Activated CD4-positive, alpha-beta T cell treated with anti-CD3 and anti-CD28 coated beads for 24 hours (primary cell): ENCODE measurements around the gene TUBB4B.
A peak's percentile ranks its signal among the peaks of the same experiment; 100 is the strongest.
"Not testable (repeated sequence)": the region's sequence is repeated elsewhere in the genome, so short reads cannot be mapped to it uniquely, and the experiment has no call there.

Experiments
- DNase-seq, 2 donors: peaks; one replicate each; pipeline ENCODE4 v3.0.0-alpha.2; 2020; ENCODE audit warnings: low read depth in 2 of 2

TUBB4B gene

DNA sequence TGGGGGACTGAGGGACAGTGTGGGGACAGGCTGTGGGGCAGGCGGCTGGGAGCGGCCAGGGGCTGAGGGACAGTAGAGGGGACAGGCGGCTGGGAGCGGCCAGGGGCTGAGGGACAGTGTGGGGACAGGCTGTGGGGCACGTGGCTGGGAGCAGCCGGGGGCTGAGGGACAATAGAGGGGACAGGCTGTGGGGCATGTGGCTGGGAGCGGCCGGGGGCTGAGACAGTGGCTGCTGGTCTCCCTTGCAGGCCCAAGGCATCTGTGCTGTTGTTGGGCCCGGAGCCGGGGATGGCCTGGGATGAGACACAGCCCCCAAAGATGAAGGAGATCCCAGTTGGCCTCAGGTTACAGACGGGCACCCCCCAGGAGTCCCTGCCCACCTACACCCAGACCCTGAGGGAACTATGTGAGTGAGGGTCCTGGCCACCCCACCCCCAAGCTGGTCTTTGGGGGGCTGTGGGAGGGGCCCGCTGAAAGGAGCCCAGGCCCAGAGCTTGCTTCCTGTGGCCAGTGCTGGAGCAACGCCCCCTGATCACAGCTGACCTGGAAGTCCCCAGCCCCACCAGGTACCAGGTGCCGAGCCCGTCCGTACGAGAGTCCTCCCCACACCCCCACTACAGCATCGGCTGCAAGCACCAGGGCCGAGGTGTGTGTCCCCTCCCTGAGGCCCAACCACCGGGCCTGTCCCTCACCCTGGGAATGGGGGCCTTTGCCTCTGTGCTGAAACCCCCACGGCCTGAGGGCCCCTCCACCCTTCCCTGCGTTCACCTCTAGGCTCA, 10.6 kb downstream of the TUBB4B start:
- no peak for DNase-seq

DNA sequence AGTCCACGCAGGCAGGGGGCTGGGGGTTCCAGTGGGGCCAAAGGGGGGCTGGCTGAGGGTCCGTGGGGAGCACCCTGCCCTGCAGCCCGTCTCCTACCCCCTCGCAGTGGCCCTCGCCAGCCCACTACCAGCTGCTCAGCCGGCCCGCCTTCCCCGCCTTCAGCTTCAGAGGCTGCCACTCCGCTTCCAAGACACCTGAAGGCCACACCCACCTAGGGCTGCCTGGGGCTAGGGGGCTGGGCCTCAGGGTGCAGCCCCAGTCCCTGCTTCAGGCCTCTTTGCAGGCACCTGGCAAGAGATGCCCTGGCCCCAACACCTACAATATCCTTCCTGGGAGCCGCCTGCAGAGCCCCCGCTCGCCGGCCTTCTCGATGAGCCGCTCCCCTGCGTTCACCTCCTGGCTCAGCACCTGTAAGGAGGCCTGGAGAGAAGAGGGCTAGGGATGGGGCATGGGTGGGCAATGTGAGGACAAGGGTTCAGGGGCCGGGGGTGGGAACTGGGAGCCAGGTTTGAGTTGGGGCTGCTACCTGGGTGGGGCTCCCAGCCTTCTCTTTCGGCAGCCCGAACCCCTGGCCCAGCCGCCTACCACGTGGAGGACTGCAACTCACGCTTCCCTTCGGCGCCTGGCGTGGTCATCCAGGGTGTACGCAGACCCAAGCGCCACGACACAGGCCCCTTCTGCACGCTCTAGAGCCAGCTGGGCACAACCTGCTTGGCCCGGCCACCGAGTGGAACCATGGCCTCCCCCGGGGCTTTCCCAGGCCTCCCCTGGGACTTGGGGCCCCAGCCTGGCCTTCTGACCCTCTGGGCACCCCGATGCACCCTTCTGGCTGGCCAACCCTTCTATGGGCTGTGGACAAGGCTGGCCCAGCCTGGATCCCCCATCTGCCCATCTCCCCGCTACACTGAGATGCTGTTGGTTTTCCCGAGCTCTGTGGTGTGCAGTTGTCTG, 11.7 kb downstream of the TUBB4B start:
- no peak for DNase-seq

DNA sequence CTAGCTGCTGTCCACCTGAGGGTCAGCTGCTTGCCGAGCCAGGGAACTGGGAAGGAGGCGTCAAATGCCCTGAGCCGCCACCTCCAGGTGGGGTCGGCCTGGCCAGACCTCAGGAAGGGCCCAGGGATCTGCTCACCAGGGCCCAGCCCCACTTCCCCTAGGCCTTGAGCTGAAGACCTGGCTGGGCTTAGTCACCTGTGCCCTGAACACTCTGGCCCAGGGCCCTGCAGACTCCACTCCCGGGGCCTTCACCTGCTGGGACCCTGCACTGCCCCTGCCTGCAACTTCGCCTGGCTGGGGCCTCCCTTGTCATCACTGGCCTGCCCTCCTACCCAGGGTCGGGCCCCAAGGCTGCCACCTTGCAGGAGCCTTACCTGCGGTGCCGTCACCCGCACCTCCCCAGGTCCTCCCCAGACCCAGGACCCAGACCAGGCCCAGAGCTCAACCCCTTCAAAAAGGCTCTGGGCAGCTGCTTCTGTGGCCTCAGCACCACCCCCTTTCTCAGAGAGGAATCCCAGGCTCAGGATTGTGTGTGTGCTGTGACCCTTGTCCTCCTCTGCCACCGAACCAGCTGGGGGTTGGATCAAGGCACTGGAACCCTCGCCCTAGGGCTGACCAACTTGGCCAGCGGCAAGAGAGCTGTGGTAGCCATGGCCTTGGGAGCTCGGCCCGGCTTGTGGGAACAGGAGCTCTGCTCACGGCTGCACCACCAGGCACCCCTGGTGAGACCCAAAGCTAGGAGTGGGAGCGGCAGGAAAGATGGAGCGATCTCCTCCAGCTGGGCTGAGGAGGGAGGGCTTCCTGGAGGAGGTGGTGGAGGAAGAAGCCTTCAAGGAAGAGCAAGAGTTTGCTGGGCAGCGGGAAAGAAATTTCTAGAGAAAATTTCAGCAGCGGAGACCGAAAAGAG, 12.9 kb downstream of the TUBB4B start:
- no peak for DNase-seq

DNA sequence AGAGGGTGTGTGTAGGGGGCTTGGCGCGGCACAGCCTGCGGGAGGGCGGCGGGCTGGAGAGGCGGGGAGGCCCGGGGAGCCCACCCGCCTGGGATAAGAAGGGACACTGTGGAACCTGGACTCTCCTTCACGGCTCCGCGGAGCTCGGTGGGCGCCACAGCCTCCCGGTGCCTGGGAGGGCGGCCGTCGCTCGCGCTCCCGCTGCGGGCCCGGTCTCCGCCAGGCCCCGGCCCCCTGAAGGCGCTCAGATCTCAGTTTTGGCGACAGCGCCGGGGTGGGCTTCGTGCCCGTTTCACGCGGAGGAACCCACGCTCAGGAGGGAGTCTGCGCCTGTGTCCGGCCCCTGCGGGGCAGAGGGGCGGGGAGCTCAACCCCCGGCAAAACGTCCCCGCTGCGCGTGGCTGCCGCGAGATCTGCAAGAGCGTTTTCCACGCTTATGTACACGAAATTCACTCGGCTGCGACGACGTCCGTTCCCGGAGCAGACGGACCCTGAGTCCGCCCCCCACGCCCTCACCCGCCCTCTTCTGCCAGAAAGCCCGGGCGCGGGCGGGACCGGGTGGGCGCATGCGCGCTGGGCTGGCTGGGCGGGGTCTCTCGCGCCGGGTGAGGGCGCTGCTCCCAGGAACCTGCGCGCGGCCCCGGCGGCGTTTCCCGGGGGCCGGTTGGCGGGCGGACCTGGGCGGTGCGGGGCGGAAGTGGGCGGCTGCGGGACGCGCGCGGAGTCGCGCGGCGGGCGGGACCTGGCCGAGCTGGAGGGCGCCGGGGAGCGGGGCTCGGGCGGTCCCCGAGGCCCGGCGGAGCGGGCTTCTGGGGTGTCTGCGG, 13.7 kb downstream of the TUBB4B start, which contains the start of gene NELFB:
Gene NELFB (plus strand): TSS at position 704 of the 824 bp plus-strand sequence.
- peak; percentile 96 to 97 for DNase-seq

DNA sequence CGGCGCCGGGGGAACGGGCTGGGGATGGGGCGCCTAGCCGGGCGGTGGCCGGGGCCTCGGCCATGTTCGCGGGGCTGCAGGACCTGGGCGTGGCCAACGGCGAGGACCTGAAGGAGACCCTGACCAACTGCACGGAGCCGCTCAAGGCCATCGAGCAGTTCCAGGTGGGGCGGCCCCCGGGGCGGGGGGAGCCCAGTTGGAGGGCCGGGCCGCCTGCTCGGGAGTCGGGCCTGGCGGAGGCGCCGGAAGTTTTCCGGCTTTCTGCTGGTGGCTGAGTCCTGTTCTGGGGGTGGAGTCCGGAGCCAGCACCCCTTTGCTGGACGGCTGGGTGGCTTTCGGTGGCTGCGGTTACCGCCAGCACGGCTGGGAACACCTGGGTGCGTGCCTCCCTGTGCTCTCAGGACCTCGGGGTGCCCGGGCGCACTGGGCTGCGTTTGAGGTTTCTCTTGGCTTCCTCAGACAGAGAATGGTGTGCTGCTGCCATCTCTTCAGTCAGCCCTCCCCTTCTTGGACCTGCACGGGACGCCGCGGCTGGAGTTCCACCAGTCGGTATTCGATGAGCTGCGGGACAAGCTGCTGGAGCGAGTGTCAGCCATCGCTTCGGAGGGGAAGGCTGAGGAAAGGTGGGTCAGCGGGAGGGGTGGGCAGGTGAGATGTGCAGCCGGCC, 14.5 kb downstream of the TUBB4B start:
- DNase-seq = no peak

DNA sequence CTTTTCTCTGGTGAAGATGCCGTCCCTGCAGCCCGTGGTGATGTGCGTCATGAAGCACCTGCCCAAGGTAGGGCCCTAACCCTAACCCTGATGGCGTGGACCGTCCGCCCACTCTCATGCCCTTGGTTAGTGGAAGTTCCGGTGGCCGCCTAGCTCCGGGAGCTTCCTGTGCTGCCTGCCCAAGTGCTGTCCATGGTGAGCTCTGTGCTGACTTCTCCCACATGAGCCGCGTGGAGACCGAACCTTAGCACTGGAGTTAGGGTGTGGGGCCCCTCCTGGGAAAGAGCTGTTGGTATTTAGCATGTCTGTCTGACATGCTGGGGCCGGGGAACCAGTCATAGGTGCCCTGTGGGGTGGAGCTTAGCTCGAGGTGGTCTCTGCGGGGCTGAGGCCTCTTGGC, 15.3 kb downstream of the TUBB4B start:
- no peak for DNase-seq

DNA sequence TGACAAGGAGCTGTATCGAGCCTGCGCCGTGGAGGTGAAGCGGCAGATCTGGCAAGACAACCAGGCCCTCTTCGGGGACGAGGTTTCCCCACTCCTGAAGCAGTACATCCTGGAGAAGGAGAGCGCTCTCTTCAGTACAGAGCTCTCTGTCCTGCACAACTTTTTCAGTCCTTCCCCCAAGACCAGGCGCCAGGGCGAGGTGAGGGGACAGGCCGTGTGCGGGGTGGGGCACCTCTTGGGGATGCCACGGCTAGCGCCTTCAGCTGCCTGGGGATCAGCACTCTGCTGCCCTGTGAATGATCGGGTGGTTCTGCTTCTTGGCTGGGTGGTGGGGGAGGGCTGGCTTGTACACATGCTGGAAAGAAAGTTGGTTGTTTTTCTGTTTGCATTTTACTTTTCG, 15.8 kb downstream of the TUBB4B start:
- DNase-seq = no peak

DNA sequence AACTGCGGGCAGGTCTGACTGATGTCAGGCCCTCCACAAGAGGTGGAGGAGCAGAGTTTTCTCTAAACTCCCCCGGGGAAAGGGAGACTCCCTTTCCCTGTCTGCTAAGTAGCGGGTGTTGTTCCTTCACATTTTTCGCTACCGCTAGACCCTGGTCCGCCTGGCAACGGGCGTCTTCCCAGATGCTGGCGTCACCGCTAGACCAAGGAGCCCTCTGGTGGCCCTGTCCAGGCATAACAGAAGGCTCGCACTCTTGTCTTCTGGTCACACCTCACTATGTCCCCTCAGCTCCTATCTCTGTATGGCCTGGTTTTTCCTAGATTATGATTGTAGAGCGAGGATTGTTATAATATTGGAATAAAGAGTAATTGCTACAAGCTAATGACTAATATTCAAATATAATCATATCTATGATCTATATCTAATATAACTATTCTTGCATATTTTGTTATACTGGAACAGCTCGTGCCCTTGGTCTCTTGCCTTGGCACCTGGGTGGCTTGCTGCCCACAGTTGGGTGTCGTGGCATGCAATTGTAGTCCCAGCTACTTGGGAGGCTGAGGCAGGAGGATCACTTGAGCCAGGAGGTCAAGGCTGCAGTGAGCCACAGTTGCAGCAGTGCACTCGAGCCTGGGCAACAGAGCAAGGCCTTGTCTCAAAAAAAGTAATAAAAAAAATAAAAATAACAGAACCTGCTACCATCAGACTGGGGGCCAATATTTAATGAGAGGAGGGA, 21.3 kb downstream of the TUBB4B start:
- not testable (repeated sequence) for DNase-seq

DNA sequence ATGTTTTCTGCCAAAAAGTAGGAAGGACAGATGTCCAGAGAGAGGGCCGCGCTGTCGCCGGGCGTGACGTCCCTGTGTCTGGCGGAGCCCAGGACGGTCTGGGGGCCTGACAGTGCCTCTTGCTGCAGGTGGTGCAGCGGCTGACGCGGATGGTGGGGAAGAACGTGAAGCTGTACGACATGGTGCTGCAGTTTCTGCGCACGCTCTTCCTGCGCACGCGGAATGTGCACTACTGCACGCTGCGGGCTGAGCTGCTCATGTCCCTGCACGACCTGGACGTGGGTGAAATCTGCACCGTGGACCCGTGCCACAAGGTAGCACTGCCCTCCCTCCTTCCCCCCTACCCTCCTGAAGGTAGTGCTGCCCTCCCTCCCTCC, 21.8 kb downstream of the TUBB4B start:
- DNase-seq = no peak

DNA sequence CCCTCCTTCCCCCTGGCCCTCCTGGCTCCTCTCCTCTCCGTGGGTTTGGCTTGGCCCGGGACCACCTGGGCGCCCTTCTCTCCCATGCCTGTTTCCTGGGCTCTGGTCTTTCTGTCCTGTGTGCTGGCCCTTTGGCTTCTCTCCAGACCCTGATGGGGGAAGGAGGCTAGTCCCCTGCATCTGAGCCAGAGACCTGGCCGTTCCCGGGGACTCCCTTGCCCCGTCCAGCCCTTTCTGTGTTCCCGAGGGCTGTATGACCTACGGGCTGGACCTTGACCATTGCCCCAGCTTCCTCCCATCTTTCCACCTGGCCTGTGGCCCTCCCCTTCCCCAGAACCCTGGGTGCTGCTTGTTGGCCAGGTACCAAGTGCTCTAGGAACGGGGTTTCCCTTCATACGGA, 22.4 kb downstream of the TUBB4B start:
- DNase-seq = no peak

DNA sequence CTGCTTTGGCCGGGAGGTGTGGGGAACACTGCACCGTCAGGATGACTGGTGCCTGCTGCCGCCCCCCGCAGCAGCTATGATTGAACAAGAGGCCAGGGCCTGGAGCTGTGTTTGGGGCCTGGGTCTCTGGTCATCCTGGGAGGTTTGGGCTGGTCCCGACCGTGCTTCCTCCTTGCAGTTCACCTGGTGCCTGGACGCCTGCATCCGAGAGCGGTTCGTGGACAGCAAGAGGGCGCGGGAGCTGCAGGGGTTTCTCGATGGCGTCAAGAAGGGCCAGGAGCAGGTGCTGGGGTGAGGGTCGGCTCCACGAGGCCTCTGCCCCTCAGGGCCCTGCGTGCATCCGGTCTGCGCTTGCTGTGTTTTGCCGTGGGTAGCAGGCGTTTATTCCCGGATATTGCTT, 23.0 kb downstream of the TUBB4B start:
- no peak for DNase-seq

DNA sequence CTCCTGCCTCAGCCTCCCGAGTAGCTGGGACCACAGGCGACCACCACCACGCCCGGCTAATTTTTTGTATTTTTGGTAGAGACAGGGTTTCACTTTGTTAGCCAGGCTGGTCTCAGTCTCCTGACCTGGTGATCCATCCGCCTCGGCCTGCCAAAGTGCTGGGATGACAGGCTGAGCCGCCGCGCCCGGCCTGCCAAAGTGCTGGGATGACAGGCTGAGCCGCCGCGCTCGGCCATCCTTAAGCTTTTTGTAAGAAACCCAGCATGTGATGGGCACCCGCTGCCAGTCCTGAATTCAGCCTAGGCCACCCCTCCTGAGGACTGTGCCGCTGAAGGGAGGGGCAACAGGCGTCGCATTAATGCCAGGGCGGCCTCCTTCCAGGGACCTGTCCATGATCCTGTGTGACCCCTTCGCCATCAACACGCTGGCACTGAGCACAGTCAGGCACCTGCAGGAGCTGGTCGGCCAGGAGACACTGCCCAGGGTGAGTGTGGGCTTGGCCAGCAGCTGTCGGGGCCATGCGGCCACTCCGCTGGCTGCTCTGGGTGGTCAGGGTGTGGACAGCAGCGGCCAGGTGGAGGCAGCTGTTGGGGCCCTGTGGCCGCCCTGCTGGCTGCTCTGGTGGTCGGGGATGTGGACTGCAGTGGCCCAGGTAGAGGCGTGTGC, 24.5 kb downstream of the TUBB4B start:
- no peak for DNase-seq

DNA sequence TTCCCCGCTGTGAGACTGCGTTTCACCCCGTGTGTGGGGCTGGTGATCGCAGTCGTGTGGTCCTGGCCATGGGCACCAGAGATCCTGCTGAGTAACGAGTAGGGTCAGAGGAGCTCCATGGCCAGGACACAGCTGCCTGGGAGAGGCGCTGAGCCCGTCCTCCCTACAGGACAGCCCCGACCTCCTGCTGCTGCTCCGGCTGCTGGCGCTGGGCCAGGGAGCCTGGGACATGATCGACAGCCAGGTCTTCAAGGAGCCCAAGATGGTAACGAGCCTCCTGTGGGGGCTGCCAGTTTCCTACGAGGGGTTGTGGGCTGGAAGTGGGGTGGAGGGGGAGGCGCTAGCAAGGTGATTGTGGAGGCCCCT, 25.1 kb downstream of the TUBB4B start:
- no peak for DNase-seq

DNA sequence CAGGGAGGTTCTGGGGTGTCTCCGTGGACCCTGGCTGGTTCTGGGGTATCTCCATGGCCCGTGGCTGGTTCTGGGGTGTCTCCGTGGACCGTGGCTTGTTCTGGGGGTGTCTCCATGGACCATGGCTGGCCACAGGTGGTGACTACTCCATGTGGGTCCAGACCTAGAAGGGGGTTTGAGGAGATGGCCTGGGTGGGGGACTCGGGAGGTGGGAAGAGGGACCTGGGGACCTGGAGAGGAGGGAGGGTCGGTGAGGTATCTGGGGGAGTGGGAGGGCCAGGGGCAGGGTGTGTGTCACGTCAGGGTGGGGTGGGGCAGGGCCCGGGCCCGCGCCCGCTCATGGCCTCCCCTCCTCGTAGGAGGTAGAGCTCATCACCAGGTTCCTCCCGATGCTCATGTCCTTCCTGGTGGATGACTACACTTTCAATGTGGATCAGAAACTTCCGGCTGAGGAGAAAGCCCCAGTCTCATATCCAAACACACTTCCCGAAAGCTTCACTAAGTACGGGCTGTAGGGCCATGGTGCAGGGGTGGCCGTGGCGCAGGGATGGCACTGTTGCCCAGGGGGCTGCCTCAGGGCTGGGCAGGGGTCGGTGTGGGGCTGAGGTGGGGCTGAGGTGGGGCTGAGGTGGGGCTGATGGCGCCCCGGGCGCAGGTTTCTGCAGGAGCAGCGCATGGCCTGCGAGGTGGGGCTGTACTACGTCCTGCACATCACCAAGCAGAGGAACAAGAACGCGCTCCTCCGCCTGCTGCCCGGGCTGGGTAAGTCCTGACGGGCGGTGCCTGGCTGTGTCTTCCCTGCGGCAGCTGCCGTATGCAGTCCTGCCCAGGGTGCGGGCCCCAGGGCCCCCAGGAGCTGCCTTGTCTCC, 25.7 kb downstream of the TUBB4B start:
- no peak for DNase-seq

DNA sequence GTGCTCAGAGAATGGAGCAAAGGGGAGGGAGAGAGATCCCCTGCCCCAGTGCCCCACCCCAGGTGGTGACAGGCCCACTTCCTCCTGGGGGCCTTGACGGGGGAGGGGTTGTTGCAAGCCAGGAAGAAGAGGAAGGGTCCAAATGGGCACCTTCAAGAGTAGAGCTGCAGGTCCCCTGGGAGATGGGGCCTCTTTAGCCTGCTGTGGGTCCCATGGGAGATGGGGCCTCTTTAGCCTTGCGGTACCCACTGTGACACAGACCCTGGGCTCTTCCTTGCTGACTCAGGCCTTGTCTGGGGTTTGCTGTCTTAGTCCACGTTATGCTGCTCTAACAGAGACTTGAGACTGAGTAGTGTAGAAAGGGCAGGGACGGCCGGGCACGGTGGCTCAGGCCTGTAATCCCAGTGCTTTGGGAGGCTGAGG, 26.9 kb downstream of the TUBB4B start:
- DNase-seq = no peak

DNA sequence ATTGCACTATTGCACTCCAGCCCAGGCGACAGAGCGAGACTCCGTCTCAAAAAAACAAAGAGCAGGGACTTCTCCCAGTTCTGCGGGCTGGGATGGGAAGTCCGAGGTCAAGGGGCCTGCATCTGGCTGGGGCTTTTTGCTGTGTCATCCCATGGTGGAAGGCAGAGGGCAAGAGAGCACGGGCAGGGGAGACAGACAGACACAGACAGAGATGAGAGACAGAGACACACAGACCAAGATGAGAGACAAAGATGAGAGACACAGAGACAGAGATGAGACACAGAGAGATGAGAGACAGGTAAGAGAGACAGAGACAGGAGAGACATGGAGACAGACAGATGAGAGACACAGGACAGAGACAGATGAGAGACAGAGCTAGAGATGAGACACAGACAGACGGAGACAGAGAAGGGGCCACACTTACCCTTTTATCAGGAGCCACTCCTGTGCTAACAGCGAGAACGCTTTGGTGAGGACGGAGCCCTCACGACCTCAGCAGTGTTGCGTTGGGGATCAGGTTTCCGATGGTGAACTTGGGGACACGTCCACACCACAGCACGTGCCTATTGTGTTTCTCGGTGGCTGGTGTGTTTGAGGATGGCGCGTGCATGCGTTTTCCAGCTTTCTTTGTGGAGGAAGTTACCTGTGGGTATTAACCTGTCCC, 27.6 kb downstream of the TUBB4B start:
- DNase-seq = no peak

DNA sequence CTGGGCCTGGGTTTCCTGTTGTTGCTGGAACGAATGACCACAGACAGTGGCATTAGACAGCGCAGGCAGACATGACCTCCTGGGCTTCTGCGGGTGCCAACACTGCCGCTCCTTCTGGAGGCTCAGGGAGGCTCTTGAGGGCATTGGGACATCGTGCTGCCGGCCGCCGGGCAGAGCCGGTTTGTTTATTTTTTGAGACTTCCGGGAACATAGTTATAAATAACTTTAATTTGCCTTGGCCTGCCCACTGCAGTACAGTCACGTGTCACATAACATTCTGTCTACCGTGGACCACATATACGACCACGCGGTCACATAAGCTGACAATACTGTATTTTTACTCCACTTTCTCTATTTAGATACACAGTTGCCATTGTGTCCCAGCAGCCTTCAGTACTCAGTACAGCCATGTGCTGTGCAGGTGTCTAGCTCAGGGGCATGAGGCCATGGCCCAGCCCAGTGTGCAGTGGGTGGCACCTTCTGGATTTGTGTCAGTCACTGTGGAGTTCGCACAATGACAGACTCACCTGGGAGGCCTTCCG, 28.2 kb downstream of the TUBB4B start:
- DNase-seq = no peak
